Lung (tissue), 12 donors: ENCODE measurements around the gene GTF3C6. TPM values are rescaled to one million over a fixed set of nuclear protein-coding genes. Genes with fewer than 3 reads are reported as not detected.

Source experiments
- ATAC-seq: fragments of 200-7000 bp; cut with Tn5 transposase; one replicate; pipeline ENCODE4 v1.9.1; 2020; ENCODE audit warnings: moderate number of reproducible peaks; ENCODE audit not compliant: insufficient read depth, low FRiP score
- DNase-seq, 3 donors: peaks; one replicate each; pipeline ENCODE4 v3.0.0-alpha.2; 2013 to 2017
- H3K27ac ChIP-seq, 2 donors: one replicate each; pipeline ENCODE4 v1.5.1; 2013; ENCODE audit warnings: mild to moderate bottlenecking in 2 of 2, moderate library complexity in 2 of 2, control low read depth in 1 of 2, inconsistent platforms in 1 of 2, low read depth in 1 of 2, low read length in 1 of 2
- H3K27me3 ChIP-seq, 3 donors: one replicate each; pipeline ENCODE4 v1.5.1; 2013; ENCODE audit warnings: low read length in 2 of 3; ENCODE audit not compliant: control insufficient read depth in 3 of 3, insufficient read depth in 3 of 3
- H3K36me3 ChIP-seq, 4 donors: one replicate each; pipeline ENCODE4 v1.5.1; 2013; ENCODE audit warnings: low read length in 4 of 4, mild to moderate bottlenecking in 1 of 4, moderate library complexity in 1 of 4; ENCODE audit not compliant: control insufficient read depth in 4 of 4, insufficient read depth in 4 of 4
- H3K4me1 ChIP-seq, 5 donors: one replicate each; pipeline ENCODE4 v1.5.1; 2013; ENCODE audit warnings: low read length in 5 of 5, mild to moderate bottlenecking in 2 of 5, moderate library complexity in 1 of 5; ENCODE audit not compliant: control insufficient read depth in 5 of 5, insufficient read depth in 5 of 5
- H3K4me3 ChIP-seq: one replicate; pipeline ENCODE4 v1.5.1; 2013; ENCODE audit warnings: mild to moderate bottlenecking, control low read depth, moderate library complexity
- H3K9ac ChIP-seq, 2 donors: one replicate each; pipeline ENCODE4 v1.5.1; 2013; ENCODE audit warnings: low read length in 2 of 2, control low read depth in 1 of 2; ENCODE audit not compliant: insufficient read depth in 1 of 2
- H3K9me3 ChIP-seq, 4 donors: one replicate each; pipeline ENCODE4 v1.5.1; 2013; ENCODE audit warnings: low read length in 3 of 4, mild to moderate bottlenecking in 1 of 4, moderate library complexity in 1 of 4; ENCODE audit not compliant: control insufficient read depth in 4 of 4, insufficient read depth in 3 of 4
- CTCF ChIP-seq: IDR thresholded peaks from 2 replicates; pipeline ENCODE4 v1.5.1; 2012; ENCODE audit warnings: mild to moderate bottlenecking; ENCODE audit errors: control extremely low read depth, extremely low read depth
- WGBS, 2 donors: extraction: QIAGEN DNeasy Blood & Tissue Kit; methylation state at CpG; one replicate each; pipeline ENCODE4 v1.1.7; 2013; 5-methylcytosine and 5-hydroxymethylcytosine counted together
- polyA plus RNA-seq, 2 donors: library from polyadenylated mRNA; stranded (reverse); fragments of 200-250 nt; gene quantifications; one replicate each; pipeline ENCODE4 v1.2.1, GENCODE V29; 2013
- total RNA-seq, 2 donors: library from RNA; depleted of rRNA in 1 of 2; stranded (reverse); fragments of >200 nt in 1 of 2; gene quantifications; one replicate each; pipeline ENCODE4 v1.2.1, GENCODE V29; 2014 to 2021
- donor health status: control.
- donor health status: control.
- donor health status: Bipolar disorder and iron deficiency.
- donor health status: healthy.
- donor health status: DM: yes; HTN: yes; CAD: no.

GTF3C6 gene
- total and polyA plus RNA-seq, 4 donors, result 28.0 to 81.1 (median 59.5) TPM

- no peak overlapping the region for H3K4me3 ChIP-seq
- no peaks in the 10 kb centered on the region for H3K9me3 ChIP-seq
- ATAC-seq (no peak), DNase-seq (no peak)
- peaks cover 0 to 8% (median 4%) of the 10 kb centered on the region in 5 donors for H3K4me1 ChIP-seq
- H3K27me3 ChIP-seq, result no peaks in the 10 kb centered on the region
- H3K27ac ChIP-seq, result no peak overlapping the region
- TF ChIP-seq CTCF, result no peak
- H3K9ac ChIP-seq, result no peak overlapping the region
- WGBS, 2 donors, result 95 to 98% methylated on average over 9 of the region's 9 CpGs
- peaks cover 0 to under 1% (median 0%) of the 10 kb centered on the region in 4 donors for H3K36me3 ChIP-seq
Observed at GRCh38 chr6:110979565-110980101, 21.1 kb downstream of the GTF3C6 start.

- 81 to 90% methylated on average over 5 of the region's 5 CpGs for WGBS, 2 donors
- H3K9ac ChIP-seq, result no peak overlapping the region
- H3K27ac ChIP-seq, result no peak overlapping the region
- H3K4me3 ChIP-seq, result no peak overlapping the region
- H3K27me3 ChIP-seq, result no peaks in the 10 kb centered on the region
- no peaks in the 10 kb centered on the region for H3K9me3 ChIP-seq
- TF ChIP-seq CTCF, result no peak
- DNase-seq (no peak), ATAC-seq (no peak)
- H3K4me1 ChIP-seq, result peaks cover 0 to 8% (median 4%) of the 10 kb centered on the region in 5 donors
- H3K36me3 ChIP-seq, result peaks cover 0 to 6% (median 1%) of the 10 kb centered on the region in 4 donors
Observed at GRCh38 chr6:110980227-110980626, 21.7 kb downstream of the GTF3C6 start.

- Histone ChIP-seq H3K9ac (no peak overlapping the region), H3K36me3 (peaks cover 1 to 10% (median 4%) of the 10 kb centered on the region in 4 donors), H3K4me3 (no peak overlapping the region), H3K4me1 (peaks cover 0 to 8% (median 4%) of the 10 kb centered on the region in 5 donors), H3K9me3 (no peaks in the 10 kb centered on the region), H3K27ac (no peak overlapping the region), H3K27me3 (no peaks in the 10 kb centered on the region)
- no peak for TF ChIP-seq CTCF
- no peak for DNase-seq
- 99 to 100% methylated on average over 9 of the region's 9 CpGs for WGBS, 2 donors
- ATAC-seq, result no peak
Observed at GRCh38 chr6:110980648-110981047, 22.1 kb downstream of the GTF3C6 start.

- H3K4me1 ChIP-seq, result peaks cover 0 to 8% (median 4%) of the 10 kb centered on the region in 5 donors
- peak overlapping the region; percentile 77 to 90 for H3K27ac ChIP-seq
- no peak for TF ChIP-seq CTCF
- DNase-seq (peak in 2 of 3 donors; percentile 16 to 38), ATAC-seq (no peak)
- H3K9me3 ChIP-seq, result no peaks in the 10 kb centered on the region
- H3K9ac ChIP-seq, result peak overlapping the region; percentile 87 to 95
- H3K27me3 ChIP-seq, result no peaks in the 10 kb centered on the region
- H3K4me3 ChIP-seq, result peak overlapping the region; percentile 94
- WGBS, 2 donors, result 32 to 48% methylated on average over 9 of the region's 9 CpGs
- H3K36me3 ChIP-seq, result peaks cover 3 to 12% (median 8%) of the 10 kb centered on the region in 4 donors
Observed at GRCh38 chr6:110981202-110981600, 22.7 kb downstream of the GTF3C6 start.
